Measurements from ENCODE around the gene HEPN1. TPM values are rescaled to one million over a fixed set of nuclear protein-coding genes. Genes with fewer than 3 reads are reported as not detected.
"Not testable (repeated sequence)": the region's sequence is repeated elsewhere in the genome, so short reads cannot be mapped to it uniquely, and the experiment has no call there.

HEPN1 gene
- total RNA-seq, 1 donor from 2014 or later: not detected

GRCh38 chr11:124944565-124944964, 25.5 kb downstream of the HEPN1 start:
- ATAC-seq: no peak

- ATAC-seq: no peak
Observed at GRCh38 chr11:124945826-124946225, 26.8 kb downstream of the HEPN1 start.

DNA sequence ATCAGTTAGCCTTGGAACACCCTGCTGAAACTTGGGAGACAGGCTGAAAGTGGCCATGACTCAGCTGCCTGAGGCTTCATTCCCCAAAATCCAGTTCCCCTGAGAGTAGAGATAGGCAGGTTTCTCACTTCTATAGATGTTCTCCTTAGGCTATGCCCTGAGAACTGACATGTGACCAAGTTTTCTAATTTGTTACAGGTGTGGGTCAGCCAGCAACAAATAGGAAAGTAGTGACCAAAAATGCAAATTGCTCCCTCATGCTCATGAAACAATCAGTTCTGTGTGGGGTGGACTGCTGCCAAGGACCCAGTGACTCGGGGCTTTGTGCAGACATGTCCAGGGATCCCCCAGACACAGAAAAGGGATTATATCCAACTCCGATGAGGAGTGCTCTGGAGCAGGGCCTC, 27.7 kb downstream of the HEPN1 start:
- ATAC-seq: peak; percentile 11

- ATAC-seq: no peak
Observed at GRCh38 chr11:124950601-124951330, 31.7 kb downstream of the HEPN1 start.

GRCh38 chr11:124951341-124951740, 32.3 kb downstream of the HEPN1 start:
- ATAC-seq: no peak

DNA sequence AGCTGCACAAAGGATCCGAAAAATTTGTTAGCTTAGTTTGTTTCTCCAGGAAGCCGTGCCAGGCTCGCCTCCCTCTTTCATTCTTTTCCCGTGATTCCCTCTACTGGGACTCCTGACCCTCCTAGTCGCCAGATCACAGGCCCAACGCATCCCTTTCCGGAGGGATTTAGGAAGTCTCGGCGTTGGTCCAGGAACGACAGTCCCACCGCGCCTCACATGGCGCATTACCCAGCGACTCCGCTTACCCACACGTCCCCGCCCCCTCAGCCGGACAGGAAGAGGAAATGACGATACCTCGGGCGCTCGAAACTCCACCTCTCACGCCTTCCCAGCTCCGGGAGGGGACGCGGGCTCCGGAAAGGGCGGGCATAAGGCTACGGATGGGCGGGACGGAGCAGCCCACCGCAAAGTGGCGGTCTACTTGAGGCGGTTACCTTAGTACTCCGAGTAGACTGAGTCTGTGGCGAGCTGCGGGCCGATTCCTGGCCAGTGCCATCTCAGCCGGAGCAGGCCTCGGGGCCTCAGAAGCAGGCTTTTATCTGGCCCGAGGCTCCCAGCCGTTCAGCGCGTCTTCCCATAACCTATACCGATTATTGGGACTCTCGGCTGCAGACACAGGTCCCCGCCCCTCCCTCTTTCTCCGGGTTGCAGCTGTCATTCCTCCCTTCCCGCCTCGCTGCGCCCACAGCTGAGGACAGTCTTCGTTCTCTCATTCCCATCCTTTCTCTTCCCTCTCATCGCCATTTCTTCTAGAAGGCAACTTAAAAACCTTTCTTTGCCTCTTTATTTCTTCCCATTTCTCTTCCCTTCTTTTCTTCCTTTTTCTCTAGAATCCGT, 34.9 kb downstream of the HEPN1 start, which contains the start of gene CCDC15:
CCDC15 (plus strand) TSS at position 450 of the 837 bp plus-strand sequence. CDS start 531 bp downstream, outside the sequence.
- peak; percentile 100 for ATAC-seq

GRCh38 chr11:124954590-124954955, 35.5 kb downstream of the HEPN1 start:
- ATAC-seq: no peak

DNA sequence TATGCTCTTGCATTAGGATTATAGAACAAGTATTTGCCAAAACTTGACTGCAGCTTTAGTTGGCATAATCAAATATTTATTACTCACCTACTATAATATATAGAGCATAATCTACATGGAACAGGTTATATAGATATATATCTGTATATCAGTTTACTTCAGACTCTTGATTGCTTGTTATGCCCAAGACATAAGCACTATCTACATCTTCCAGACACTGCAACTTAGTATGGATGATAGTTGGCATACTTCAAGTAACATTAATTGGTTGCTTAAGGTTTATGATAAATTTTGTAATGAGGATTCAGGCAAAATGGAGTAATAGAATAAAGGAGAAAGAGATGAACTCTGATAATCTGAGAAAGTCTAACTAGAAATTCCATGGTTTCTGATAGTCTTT, 36.0 kb downstream of the HEPN1 start:
- no peak for ATAC-seq

DNA sequence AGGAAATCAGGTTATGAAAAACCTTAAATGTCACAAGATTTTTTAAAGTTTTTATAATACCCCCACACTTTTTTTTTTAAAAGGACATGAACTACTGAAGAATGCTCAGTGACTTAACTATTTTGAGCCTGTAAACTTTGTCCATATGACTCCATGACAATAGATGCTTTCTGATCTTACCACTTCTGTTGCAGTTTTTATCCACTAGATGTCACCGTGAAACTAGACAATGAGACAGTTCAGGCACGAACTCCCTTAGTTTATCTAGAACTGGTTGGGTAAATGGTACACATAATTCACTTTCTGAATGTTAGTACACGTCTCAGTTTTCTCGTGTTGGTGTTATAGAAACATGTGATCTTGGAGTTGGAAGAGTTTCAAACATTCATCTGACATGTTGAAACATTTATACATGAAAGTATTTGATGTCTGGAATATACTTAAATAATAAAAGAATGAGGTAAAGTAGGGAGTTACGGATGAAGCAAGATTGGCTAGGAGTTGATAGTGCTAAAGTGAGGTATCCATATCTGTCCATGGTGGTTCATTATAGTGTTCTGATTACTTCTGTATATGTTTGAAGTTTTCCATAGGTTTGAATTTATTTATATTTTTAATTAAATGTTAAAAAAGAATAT, 43.0 kb downstream of the HEPN1 start:
- peak; percentile 90 for ATAC-seq

DNA sequence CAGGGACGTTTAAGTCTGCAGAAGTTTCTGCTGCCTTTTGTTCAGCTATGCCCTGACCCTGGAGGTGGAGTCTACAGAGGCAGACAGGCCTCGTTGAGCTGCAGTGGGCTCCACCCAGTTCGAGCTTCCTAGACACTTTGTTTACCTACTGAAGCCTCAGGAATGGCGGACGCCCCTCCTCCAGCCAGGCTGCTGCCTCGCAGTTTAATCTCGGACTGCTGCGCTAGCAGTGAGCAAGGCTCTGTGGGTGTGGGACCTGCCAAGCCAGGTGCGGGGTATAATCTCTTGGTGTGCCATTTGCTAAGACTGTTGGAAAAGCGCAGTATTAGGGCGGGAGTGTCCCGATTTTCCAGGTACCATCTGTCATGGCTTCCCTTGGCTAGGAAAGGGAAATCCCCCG, 49.1 kb downstream of the HEPN1 start:
- ATAC-seq: not testable (repeated sequence)

Other genes starting within 250 kb of the HEPN1 start
- 28.3 TPM for gene SIAE, start 245.5 kb upstream of the HEPN1 start, total RNA-seq
- gene SPA17, start 245.3 kb upstream of the HEPN1 start, total RNA-seq: 6.8 TPM
- 1.1 TPM for gene NRGN, start 179.3 kb upstream of the HEPN1 start, total RNA-seq
- gene VSIG2, start 167.0 kb upstream of the HEPN1 start, total RNA-seq: 8.8 TPM
- 8.5 TPM for gene ESAM, start 157.0 kb upstream of the HEPN1 start, total RNA-seq
- gene MSANTD2, start 118.8 kb upstream of the HEPN1 start, total RNA-seq: 4.1 TPM
- gene ROBO3, start 53.8 kb upstream of the HEPN1 start, total RNA-seq: 2.6 TPM
- 2.3 TPM for gene ROBO4, start 21.4 kb upstream of the HEPN1 start, total RNA-seq
- not detected for gene HEPACAM, start 16.8 kb downstream of the HEPN1 start, total RNA-seq
- 2.4 TPM for gene CCDC15, start 35.0 kb downstream of the HEPN1 start, total RNA-seq
- 15.5 TPM for gene SLC37A2, start 144.1 kb downstream of the HEPN1 start, total RNA-seq
- 14.3 TPM for gene TMEM218, start 192.4 kb downstream of the HEPN1 start, total RNA-seq
- gene PKNOX2, start 245.5 kb downstream of the HEPN1 start, total RNA-seq: 0.28 TPM